ENCODE results near the gene DNASE1L3.

- TF ChIP-seq CTCF (IDR thresholded peaks at IDR 0.05; ENCODE audit: insufficient read depth, low read length, poor library complexity, severe bottlenecking) (no peak), EZH2phosphoT487 (conservative IDR thresholded peaks at IDR 0.05; ENCODE audit: low read length) (no peak)
These were observed 66.1 kb downstream of the DNASE1L3 start for GRCh38 chr3:58144478-58145325.
